KMS-11 (cell line): ENCODE results near the gene RNF39.

Experiments used
- H2AFZ ChIP-seq: fragments of 200-600 bp; sonication (generic); 2 replicates; pipeline ENCODE4 v1.6.1; 2016; ENCODE audit warnings: antibody characterized with exemption, mixed run types, low read depth
- H3K27ac ChIP-seq: fragments of 200-600 bp; sonication (generic); 2 replicates; pipeline ENCODE4 v1.6.1; 2016; ENCODE audit warnings: mild to moderate bottlenecking, mixed run types
- H3K27me3 ChIP-seq: fragments of 200-600 bp; sonication (generic); 2 replicates; pipeline ENCODE4 v1.6.1; 2017; ENCODE audit warnings: mild to moderate bottlenecking, low read depth, mixed run types, moderate library complexity; ENCODE audit not compliant: insufficient read depth
- H3K36me3 ChIP-seq: fragments of 200-600 bp; sonication (generic); 2 replicates; pipeline ENCODE4 v1.6.1; 2017; ENCODE audit warnings: mild to moderate bottlenecking, mixed run types; ENCODE audit not compliant: insufficient read depth
- H3K4me1 ChIP-seq: fragments of 200-600 bp; sonication (generic); 2 replicates; pipeline ENCODE4 v1.6.1; 2016; ENCODE audit warnings: mild to moderate bottlenecking, low read depth, mixed run types; ENCODE audit not compliant: poor library complexity, severe bottlenecking
- H3K4me2 ChIP-seq: fragments of 200-600 bp; sonication (generic); 2 replicates; pipeline ENCODE4 v1.7.0; 2016; ENCODE audit warnings: mild to moderate bottlenecking, mixed run types
- H3K4me3 ChIP-seq: fragments of 200-600 bp; sonication (generic); IDR thresholded peaks from 2 replicates; pipeline ENCODE4 v1.6.1; 2017; ENCODE audit warnings: low read depth, low read length, mixed read lengths; ENCODE audit not compliant: insufficient read depth
- H3K79me2 ChIP-seq: fragments of 200-600 bp; sonication (generic); 2 replicates; pipeline ENCODE4 v1.6.1; 2016; ENCODE audit warnings: low read depth, mixed run types; ENCODE audit not compliant: insufficient read depth
- H3K9ac ChIP-seq: fragments of 200-600 bp; sonication (generic); 2 replicates; pipeline ENCODE4 v1.6.1; 2016; ENCODE audit warnings: mild to moderate bottlenecking, mixed run types
- H4K20me1 ChIP-seq: fragments of 200-600 bp; sonication (generic); 2 replicates; pipeline ENCODE4 v1.6.1; 2016; ENCODE audit warnings: mild to moderate bottlenecking, mixed run types; ENCODE audit not compliant: insufficient read depth
- CTCF ChIP-seq: fragments of 200-600 bp; sonication (generic); conservative IDR thresholded peaks from 2 replicates; pipeline ENCODE4 v1.6.1; 2017; ENCODE audit warnings: low read depth, mild to moderate bottlenecking, antibody characterized with exemption, low read length, moderate library complexity, mixed read lengths

Gene RNF39

GRCh38 chr6:30055513-30055912 is 20.1 kb downstream of the RNF39 start:
- H4K20me1 ChIP-seq, result no peaks in the 10 kb centered on the region
- no peak for TF ChIP-seq CTCF
- no peak overlapping the region for H3K4me3 ChIP-seq
- no peak overlapping the region for H2AFZ ChIP-seq
- H3K36me3 ChIP-seq, result no peaks in the 10 kb centered on the region
- H3K9ac ChIP-seq, result no peak overlapping the region
- H3K4me2 ChIP-seq, result no peak overlapping the region
- H3K79me2 ChIP-seq, result peaks cover 7% of the 10 kb centered on the region; the same call in 1 of the 2 replicates
- H3K4me1 ChIP-seq, result peaks cover 9% of the 10 kb centered on the region
- H3K27ac ChIP-seq, result no peak overlapping the region
- no peaks in the 10 kb centered on the region for H3K27me3 ChIP-seq

GRCh38 chr6:30053682-30054081 is 21.9 kb downstream of the RNF39 start:
- H3K4me1 ChIP-seq, result no peaks in the 10 kb centered on the region
- H3K36me3 ChIP-seq, result no peaks in the 10 kb centered on the region
- H4K20me1 ChIP-seq, result no peaks in the 10 kb centered on the region
- no peak overlapping the region for H3K4me3 ChIP-seq
- H3K27ac ChIP-seq, result no peak overlapping the region
- no peak for TF ChIP-seq CTCF
- H3K27me3 ChIP-seq, result no peaks in the 10 kb centered on the region
- H3K9ac ChIP-seq, result no peak overlapping the region
- no peak overlapping the region for H2AFZ ChIP-seq
- no peaks in the 10 kb centered on the region for H3K79me2 ChIP-seq
- H3K4me2 ChIP-seq, result no peak overlapping the region

- no peak overlapping the region for H3K27ac ChIP-seq
- H4K20me1 ChIP-seq, result no peaks in the 10 kb centered on the region
- H2AFZ ChIP-seq, result no peak overlapping the region
- H3K4me2 ChIP-seq, result no peak overlapping the region
- no peaks in the 10 kb centered on the region for H3K36me3 ChIP-seq
- no peaks in the 10 kb centered on the region for H3K27me3 ChIP-seq
- no peak for TF ChIP-seq CTCF
- no peak overlapping the region for H3K9ac ChIP-seq
- peaks cover 40% of the 10 kb centered on the region for H3K4me1 ChIP-seq
- no peak overlapping the region for H3K4me3 ChIP-seq
- H3K79me2 ChIP-seq, result no peaks in the 10 kb centered on the region
These were observed 28.3 kb downstream of the RNF39 start for GRCh38 chr6:30047220-30047619.

- Histone ChIP-seq H3K4me1 (peaks cover 52% of the 10 kb centered on the region), H3K36me3 (no peaks in the 10 kb centered on the region), H3K4me3 (no peak overlapping the region), H4K20me1 (no peaks in the 10 kb centered on the region), H3K79me2 (no peaks in the 10 kb centered on the region), H3K4me2 (peak overlapping the region; percentile 55), H3K27ac (no peak overlapping the region), H2AFZ (no peak overlapping the region), H3K27me3 (no peaks in the 10 kb centered on the region), H3K9ac (no peak overlapping the region)
- no peak for TF ChIP-seq CTCF
These were observed 30.9 kb downstream of the RNF39 start for GRCh38 chr6:30044630-30045029.
